ENCODE measurements around the gene PRMT2. TPM values are rescaled to one million over a fixed set of nuclear protein-coding genes. Genes with fewer than 3 reads are reported as not detected.
"Not testable (repeated sequence)": the region's sequence is repeated elsewhere in the genome, so short reads cannot be mapped to it uniquely, and the experiment has no call there.

Gene PRMT2
- total RNA-seq, 2 experiments from 2014 or later = 54.6 to 58.6 TPM

GRCh38 chr21:46616050-46616449, 19.4 kb upstream of the PRMT2 start:
- ChIA-PET CTCF (no interaction called here), POLR2A (no interaction called here)

GRCh38 chr21:46616656-46617055, 18.8 kb upstream of the PRMT2 start:
- CTCF ChIA-PET = no interaction called here

GRCh38 chr21:46617267-46618051, 18.0 kb upstream of the PRMT2 start:
- POLR2A ChIA-PET = no interaction called here
- CTCF ChIA-PET = no interaction called here

More at GRCh38 chr21:46616656-46617055, 18.8 kb upstream of the PRMT2 start:
- POLR2A ChIA-PET = no interaction called here

- ChIA-PET POLR2A (no interaction called here), CTCF (no interaction called here)
Observed at GRCh38 chr21:46618738-46619379, 16.6 kb upstream of the PRMT2 start.

GRCh38 chr21:46619846-46620245, 15.6 kb upstream of the PRMT2 start:
- ChIA-PET CTCF (no interaction called here), POLR2A (no interaction called here)

- CTCF ChIA-PET = no interaction called here
- POLR2A ChIA-PET = interaction anchor here (1.0 to 1.8 kb wide), 3 partner anchors 13 to 61 kb away, joined by 3 to 7 read pairs (median 4); partner anchors contain the start of gene PRMT2
Observed at GRCh38 chr21:46620846-46621245, 14.6 kb upstream of the PRMT2 start.

- ChIA-PET CTCF (interaction anchor here (1.2 kb wide), 1 partner anchor 21 kb away, joined by 3 read pairs; no protein-coding TSS in a partner anchor), POLR2A (interaction anchor here (0.8 to 1.8 kb wide), 4 partner anchors 12 to 63 kb away, joined by 3 to 7 read pairs (median 4); partner anchors contain the start of gene PRMT2)
Observed at GRCh38 chr21:46621457-46622182, 13.9 kb upstream of the PRMT2 start.

GRCh38 chr21:46622226-46622625, 13.2 kb upstream of the PRMT2 start:
- ChIA-PET POLR2A (interaction anchor here (0.8 to 1.8 kb wide), 3 partner anchors 13 to 63 kb away, joined by 3 to 7 read pairs (median 4); partner anchors contain the start of gene PRMT2), CTCF (interaction anchor here (1.2 kb wide), 1 partner anchor 22 kb away, joined by 3 read pairs; no protein-coding TSS in a partner anchor)

- POLR2A ChIA-PET = interaction anchor here (0.9 kb wide), 1 partner anchor 11 kb away, joined by 7 read pairs; the partner anchor contains the start of gene PRMT2
- CTCF ChIA-PET = no interaction called here
Observed at GRCh38 chr21:46624050-46624449, 11.4 kb upstream of the PRMT2 start.

GRCh38 chr21:46625759-46626158, 9.7 kb upstream of the PRMT2 start:
- ChIA-PET CTCF (no interaction called here), POLR2A (no interaction called here)

- ChIA-PET POLR2A (no interaction called here), CTCF (no interaction called here)
Observed at GRCh38 chr21:46626536-46626935, 8.9 kb upstream of the PRMT2 start.

- ChIA-PET CTCF (no interaction called here), POLR2A (no interaction called here)
Observed at GRCh38 chr21:46626975-46627501, 8.4 kb upstream of the PRMT2 start.

- POLR2A ChIA-PET = no interaction called here
- CTCF ChIA-PET = no interaction called here
Observed at GRCh38 chr21:46627726-46628125, 7.7 kb upstream of the PRMT2 start.

GRCh38 chr21:46628868-46629267, 6.6 kb upstream of the PRMT2 start:
- ChIA-PET CTCF (no interaction called here), POLR2A (no interaction called here)

- POLR2A ChIA-PET, CTCF ChIA-PET: not testable (repeated sequence)
Observed at GRCh38 chr21:46630915-46631314, 4.6 kb upstream of the PRMT2 start.

GRCh38 chr21:46633566-46633965, 1.9 kb upstream of the PRMT2 start:
- CTCF ChIA-PET = interaction anchor here (0.6 kb wide), 1 partner anchor 111 kb away, joined by 3 read pairs; no protein-coding TSS in a partner anchor
- POLR2A ChIA-PET = interaction anchor here (1.3 kb wide), 1 partner anchor 12 kb away, joined by 4 read pairs; no protein-coding TSS in a partner anchor

GRCh38 chr21:46634427-46634826, 1.0 kb upstream of the PRMT2 start:
- POLR2A ChIA-PET = interaction anchor here (0.6 to 1.3 kb wide), 5 partner anchors 13 to 661 kb away, joined by 3 to 5 read pairs (median 4); no protein-coding TSS in a partner anchor

GRCh38 chr21:46634966-46635323, 529 bp upstream of the PRMT2 start:
- ChIA-PET POLR2A (interaction anchor here (0.7 to 1.6 kb wide), 5 partner anchors 10 to 152 kb away, joined by 3 to 7 read pairs (median 5); no protein-coding TSS in a partner anchor), CTCF (interaction anchor here (0.8 kb wide), 1 partner anchor 9 kb away, joined by 3 read pairs; no protein-coding TSS in a partner anchor)

More at GRCh38 chr21:46634427-46634826, 1.0 kb upstream of the PRMT2 start:
- CTCF ChIA-PET = no interaction called here

GRCh38 chr21:46636181-46636512, 673 bp downstream of the PRMT2 start:
- CTCF ChIA-PET = no interaction called here
- POLR2A ChIA-PET = interaction anchor here (0.7 to 1.6 kb wide), 3 partner anchors 14 to 177 kb away, joined by 3 to 7 read pairs (median 5); partner anchors contain the start of gene DIP2A
